A549 (cell line): ENCODE measurements around the gene TXN. TPM values are rescaled to one million over a fixed set of nuclear protein-coding genes. Genes with fewer than 3 reads are reported as not detected.
A peak's percentile ranks its signal among the peaks of the same experiment; 100 is the strongest.

Experiments used
- ATAC-seq, 2 experiments: fragments of 200-7000 bp in 1 of 2; fragments of >200 bp in 1 of 2; cut with Nextera tagmentation in 1 of 2; cut with Tn5 transposase in 1 of 2; 3 replicates each; pipeline versions ENCODE4 v1.8.0 to v1.9.1; 2018 to 2020; ENCODE audit warnings: mild to moderate bottlenecking in 1 of 2, moderate library complexity in 1 of 2
- CTCF ChIA-PET: fragments of 300-600 bp; sonication (Branson Sonifier 250); formaldehyde crosslinking; extraction: SDS; loops from one replicate; lab custom pipeline; 2021; ENCODE audit warnings: antibody characterized with exemption, inconsistent platforms; lab: Yijun Ruan, JAX
- POLR2A ChIA-PET: fragments of 350-600 bp; formaldehyde crosslinking; extraction: SDS; loops from one replicate; lab custom pipeline; 2021; ENCODE audit warnings: antibody characterized with exemption, inconsistent platforms; lab: Yijun Ruan, JAX
- DNase-seq, 2 experiments: peaks; one replicate each; pipeline versions ENCODE4 v3.0.0 to v3.0.0-alpha.2; 2011 to 2016; ENCODE audit warnings: low read depth in 1 of 2, low spot score in 1 of 2
- FAIRE-seq: peaks from 2 replicates; lab custom pipeline; 2011; peaks lifted over from hg19 to GRCh38; lab: Jason Lieb, UNC
- H3K27ac ChIP-seq, 2 experiments: fragments of >200 bp; sonication (Bioruptor Twin); formaldehyde crosslinking; 3 replicates each; pipeline ENCODE4 v1.5.1; 2016 to 2017
- H3K4me1 ChIP-seq: fragments of >200 bp; sonication (Bioruptor Twin); formaldehyde crosslinking; 3 replicates; pipeline ENCODE4 v1.6.1; 2016
- H3K4me2 ChIP-seq: fragments of >200 bp; sonication (Bioruptor Twin); formaldehyde crosslinking; 3 replicates; pipeline ENCODE4 v1.6.1; 2016
- H3K4me3 ChIP-seq: fragments of >200 bp; sonication (Bioruptor Twin); formaldehyde crosslinking; 3 replicates; pipeline ENCODE4 v1.5.1; 2016
- H3K9me3 ChIP-seq: fragments of >200 bp; sonication (Bioruptor Twin); formaldehyde crosslinking; 3 replicates; pipeline ENCODE4 v1.6.1; 2016
- ATOH8 ChIP-seq: fragments of 250-450 bp; sonication (Bioruptor Pico); IDR thresholded peaks from 2 replicates; pipeline ENCODE4 v1.5.0; 2020; ENCODE audit warnings: low read depth, mild to moderate bottlenecking, moderate library complexity
- BCL3 ChIP-seq: fragments of >200 bp; sonication (Bioruptor Twin); formaldehyde crosslinking; IDR thresholded peaks from 3 replicates; pipeline ENCODE4 v1.6.1; 2016
- BHLHE40 ChIP-seq: IDR thresholded peaks from 2 replicates; pipeline ENCODE4 v1.6.1; 2012; ENCODE audit warnings: low read depth, low read length, inconsistent platforms
- CTCF ChIP-seq: fragments of >200 bp; sonication (Bioruptor Twin); formaldehyde crosslinking; IDR thresholded peaks from 3 replicates; pipeline ENCODE4 v1.5.1; 2016
- E2F6 ChIP-seq: IDR thresholded peaks from 2 replicates; pipeline ENCODE4 v1.6.1; 2012; ENCODE audit warnings: low read depth, borderline replicate concordance
- EHF ChIP-seq: fragments of 250-450 bp; sonication (Bioruptor Pico); IDR thresholded peaks from 2 replicates; pipeline ENCODE4 v1.5.0; 2020; ENCODE audit warnings: mild to moderate bottlenecking
- ESRRA ChIP-seq: fragments of 150-350 bp; IDR thresholded peaks from 2 replicates; pipeline ENCODE4 v1.6.1; 2014; ENCODE audit warnings: mild to moderate bottlenecking, low read length, borderline replicate concordance
- FOSL2 ChIP-seq, 2 experiments: fragments of 450-650 bp in 1 of 2; fragments of >200 bp in 1 of 2; sonication (Bioruptor Twin) in 1 of 2; formaldehyde crosslinking; IDR thresholded peaks; 2 replicates each; pipeline versions ENCODE4 v1.5.0 to v1.6.1; 2016 to 2020; ENCODE audit warnings: mild to moderate bottlenecking in 1 of 2, moderate library complexity in 1 of 2
- HES2 ChIP-seq: fragments of >200 bp; sonication (Bioruptor Twin); formaldehyde crosslinking; IDR thresholded peaks from 2 replicates; pipeline ENCODE4 v1.6.1; 2016
- HEYL ChIP-seq: fragments of 250-450 bp; sonication (Bioruptor Pico); IDR thresholded peaks from 2 replicates; pipeline ENCODE4 v1.8.0; 2021; ENCODE audit warnings: mild to moderate bottlenecking, moderate library complexity
- HOXB5 ChIP-seq: fragments of 250-450 bp; sonication (Bioruptor Pico); IDR thresholded peaks from 2 replicates; pipeline ENCODE4 v1.5.0; 2020; ENCODE audit warnings: mild to moderate bottlenecking, moderate library complexity
- JUNB ChIP-seq: fragments of >200 bp; sonication (Bioruptor Twin); formaldehyde crosslinking; IDR thresholded peaks from 2 replicates; pipeline ENCODE4 v1.6.1; 2016
- KDM1A ChIP-seq: fragments of 200-600 bp; sonication (generic); IDR thresholded peaks from 2 replicates; pipeline ENCODE4 v1.6.1; 2016; ENCODE audit warnings: low read depth, mild to moderate bottlenecking
- KDM5A ChIP-seq: fragments of 200-600 bp; sonication (generic); IDR thresholded peaks from 2 replicates; pipeline ENCODE4 v1.6.1; 2016; ENCODE audit warnings: antibody characterized with exemption, mild to moderate bottlenecking
- MAX ChIP-seq: IDR thresholded peaks from 2 replicates; pipeline ENCODE4 v1.6.1; 2012
- MYC ChIP-seq: IDR thresholded peaks from 2 replicates; pipeline ENCODE4 v1.6.1; 2012; ENCODE audit warnings: mild to moderate bottlenecking, inconsistent platforms, low read length, improper control_type of control experiment, borderline replicate concordance
- NPAS2 ChIP-seq: fragments of 250-450 bp; sonication (Bioruptor Pico); IDR thresholded peaks from 2 replicates; pipeline ENCODE4 v1.8.0; 2022; ENCODE audit warnings: mild to moderate bottlenecking, moderate library complexity, borderline replicate concordance
- NR3C1 ChIP-seq: fragments of >200 bp; sonication (Bioruptor Twin); formaldehyde crosslinking; IDR thresholded peaks from 3 replicates; pipeline ENCODE4 v1.6.1; 2017
- POLR2A ChIP-seq: IDR thresholded peaks from 2 replicates; pipeline ENCODE4 v1.6.1; 2012; ENCODE audit warnings: mild to moderate bottlenecking, low read length
- RARB ChIP-seq: fragments of 250-450 bp; sonication (Bioruptor Pico); IDR thresholded peaks from 2 replicates; pipeline ENCODE4 v1.8.0; 2021; ENCODE audit warnings: mild to moderate bottlenecking, moderate library complexity
- RFX5 ChIP-seq: fragments of 450-650 bp; IDR thresholded peaks from 2 replicates; pipeline ENCODE4 v1.7.1; 2014; ENCODE audit warnings: antibody characterized with exemption, mild to moderate bottlenecking, moderate library complexity
- SMC3 ChIP-seq: fragments of >200 bp; sonication (Bioruptor Twin); formaldehyde crosslinking; IDR thresholded peaks from 3 replicates; pipeline ENCODE4 v1.6.1; 2018; ENCODE audit warnings: inconsistent platforms
- TFCP2L1 ChIP-seq: fragments of 250-450 bp; sonication (Bioruptor Pico); IDR thresholded peaks from 2 replicates; pipeline ENCODE4 v1.5.0; 2021; ENCODE audit warnings: mild to moderate bottlenecking
- TP53 ChIP-seq: fragments of 250-450 bp; sonication (Bioruptor Pico); IDR thresholded peaks from 2 replicates; pipeline ENCODE4 v1.5.0; 2021; ENCODE audit warnings: mild to moderate bottlenecking, moderate library complexity
- USF2 ChIP-seq: fragments of 450-650 bp; IDR thresholded peaks from 2 replicates; pipeline ENCODE4 v1.6.1; 2014; ENCODE audit warnings: antibody characterized with exemption
- ZFP36 ChIP-seq: fragments of 450-650 bp; IDR thresholded peaks from 2 replicates; pipeline ENCODE4 v1.6.1; 2014; ENCODE audit warnings: borderline replicate concordance; ENCODE audit not compliant: partially characterized antibody
- WGBS: methylation state at CpG from one replicate; pipeline ENCODE4 v1.1.6; 2017; ENCODE audit errors: missing lambda C conversion rate; 5-methylcytosine and 5-hydroxymethylcytosine counted together
- polyA plus RNA-seq, 4 experiments: library from polyadenylated mRNA; depleted of rRNA in 3 of 4; stranded (reverse); fragments of >200 nt; fragmentation: RNase III in 1 of 4; extraction: RNeasy Plus Mini Kit Qiagen cat#74134 plus additional on column Dnase treatment in 1 of 4; gene quantifications; 2 replicates in 3 of 4; 3 replicates in 1 of 4; pipeline ENCODE4 v1.2.3, GENCODE V29; 2011 to 2017

The TXN gene
- polyA plus RNA-seq, 2 of the 4 experiments (the other 2 are of a cell fraction) = 1,309 to 1,626 TPM

- CTCF ChIA-PET = no interaction called here
- peak overlapping the region; percentile 97 for H3K4me2 ChIP-seq
- no peak for TF ChIP-seq HES2
- TF ChIP-seq KDM5A = no peak
- no peak for TF ChIP-seq ZFP36
- TF ChIP-seq BHLHE40 = no peak
- TF ChIP-seq TFCP2L1 = no peak
- no peak for TF ChIP-seq ESRRA
- TF ChIP-seq, all 56 proteins: peak for 0
- Histone ChIP-seq H3K4me1 (peaks cover 27% of the 10 kb centered on the region), H3K4me3 (no peak overlapping the region), H3K9me3 (peaks cover under 1% of the 10 kb centered on the region; the same call in 1 of the 3 replicates), H3K27ac (peak overlapping the region in 1 of 2 experiments; percentile 97; a peak in 4 of 6 replicates)
- WGBS = 79% methylated on average over 2 of the region's 2 CpGs
- POLR2A ChIA-PET = no interaction called here
- ATAC-seq (no peak), DNase-seq (no peak), FAIRE-seq (no peak)
These were observed 3.3 kb upstream of the TXN start for GRCh38 chr9:110259566-110259965.

GRCh38 chr9:110258690-110259091 lies 2.4 kb upstream of the TXN start:
- peak overlapping the region; percentile 97 for H3K27ac ChIP-seq
- no peak for ATAC-seq

GRCh38 chr9:110257956-110258355 lies 1.6 kb upstream of the TXN start:
- no peak for FAIRE-seq
- DNase-seq = no peak
- Histone ChIP-seq H3K27ac (peak overlapping the region; percentile 97), H3K4me1 (peaks cover 34% of the 10 kb centered on the region), H3K9me3 (no peaks in the 10 kb centered on the region), H3K4me3 (peak overlapping the region; percentile 67), H3K4me2 (peak overlapping the region; percentile 97)
- 0 out of 6 replicates have a peak, but pooled peaks of 1 of the 2 experiments have one; percentile 0 for ATAC-seq
- 91% methylated on average over 1 of the region's 1 CpG for WGBS
- ChIA-PET CTCF (interaction anchor here (1.1 to 2.1 kb wide), 6 partner anchors 10 to 365 kb away, joined by 3 to 7 read pairs (median 7); no protein-coding TSS in a partner anchor), POLR2A (interaction anchor here (1.7 to 2.0 kb wide), 4 partner anchors 11 to 93 kb away, joined by 5 to 22 read pairs (median 12); no protein-coding TSS in a partner anchor)
- TF ChIP-seq POLR2A (no peak), SMC3 (no peak), JUNB (no peak), HEYL (CRISPR knock-in tag) (no peak), RARB (CRISPR knock-in tag) (no peak), TP53 (CRISPR knock-in tag) (no peak), USF2 (no peak), KDM1A (no peak), ATOH8 (CRISPR knock-in tag) (no peak), EHF (CRISPR knock-in tag) (no peak), MAX (no peak), RFX5 (no peak)

More at GRCh38 chr9:110258690-110259091, 2.4 kb upstream of the TXN start:
- FAIRE-seq (no peak), DNase-seq (no peak)
- TF ChIP-seq BCL3 (no peak), FOSL2 (IDR thresholded peaks at IDR 0.05) (no peak), FOSL2 (CRISPR knock-in tag; IDR thresholded peaks at IDR 0.05) (no peak), EHF (CRISPR knock-in tag) (no peak), E2F6 (no peak), HEYL (CRISPR knock-in tag) (no peak), TP53 (CRISPR knock-in tag) (no peak), MYC (no peak), NPAS2 (CRISPR knock-in tag) (no peak), NR3C1 (no peak), HOXB5 (CRISPR knock-in tag) (no peak), CTCF (no peak)
- Histone ChIP-seq H3K9me3 (no peaks in the 10 kb centered on the region), H3K4me1 (peaks cover 27% of the 10 kb centered on the region), H3K4me2 (peak overlapping the region; percentile 97), H3K4me3 (no peak overlapping the region)
- CTCF ChIA-PET = interaction anchor here (0.8 to 1.9 kb wide), 2 partner anchors 9 to 23 kb away, joined by 3 to 7 read pairs; no protein-coding TSS in a partner anchor
- WGBS = 97% methylated on average over 3 of the region's 3 CpGs
- POLR2A ChIA-PET = no interaction called here
